H9 (cell line): ENCODE measurements around the gene EPS8L3. TPM values are rescaled to one million over a fixed set of nuclear protein-coding genes. Genes with fewer than 3 reads are reported as not detected.

Experiments
- DNase-seq: peaks from one replicate; pipeline ENCODE4 v3.0.0-alpha.2; 2017
- H2AFZ ChIP-seq: one replicate; pipeline ENCODE4 v1.6.1; 2013; ENCODE audit warnings: mild to moderate bottlenecking, low read length, control low read depth, moderate library complexity
- H2AK5ac ChIP-seq: 2 replicates; pipeline ENCODE4 v1.6.1; 2013; ENCODE audit warnings: low read length, control low read depth, mixed read lengths; ENCODE audit not compliant: insufficient read length
- H2BK120ac ChIP-seq: one replicate; pipeline ENCODE4 v1.6.1; 2013; ENCODE audit warnings: low read depth, mild to moderate bottlenecking, low read length, control low read depth, inconsistent platforms; ENCODE audit not compliant: poor library complexity, severe bottlenecking
- H2BK12ac ChIP-seq: 2 replicates; pipeline ENCODE4 v1.6.1; 2013; ENCODE audit warnings: low read length, control low read depth, mixed read lengths, low read depth; ENCODE audit not compliant: insufficient read length
- H2BK15ac ChIP-seq: 2 replicates; pipeline ENCODE4 v1.6.1; 2013; ENCODE audit warnings: low read depth, low read length, control low read depth
- H2BK20ac ChIP-seq: one replicate; pipeline ENCODE4 v1.6.1; 2013; ENCODE audit warnings: low read depth, mild to moderate bottlenecking, low read length, control low read depth, inconsistent platforms; ENCODE audit not compliant: poor library complexity, severe bottlenecking
- H2BK5ac ChIP-seq: 2 replicates; pipeline ENCODE4 v1.6.1; 2013; ENCODE audit warnings: low read length, control low read depth, mixed read lengths; ENCODE audit not compliant: insufficient read length
- H3K14ac ChIP-seq: 2 replicates; pipeline ENCODE4 v1.6.1; 2013; ENCODE audit warnings: low read length, control low read depth; ENCODE audit not compliant: insufficient read depth
- H3K18ac ChIP-seq: 2 replicates; pipeline ENCODE4 v1.6.1; 2013; ENCODE audit warnings: low read depth, mild to moderate bottlenecking, mixed read lengths, low read length, control low read depth; ENCODE audit not compliant: insufficient read length
- H3K23ac ChIP-seq: 2 replicates; pipeline ENCODE4 v1.6.1; 2013; ENCODE audit warnings: low read length, control low read depth, mixed read lengths, low read depth; ENCODE audit not compliant: insufficient read length
- H3K23me2 ChIP-seq: 2 replicates; pipeline ENCODE4 v1.6.1; 2013; ENCODE audit warnings: low read depth, mild to moderate bottlenecking, mixed read lengths, low read length, control low read depth; ENCODE audit not compliant: insufficient read length, poor library complexity, severe bottlenecking
- H3K27ac ChIP-seq: 2 replicates; pipeline ENCODE4 v1.5.1; 2013; ENCODE audit warnings: low read length, control low read depth, mixed read lengths, low read depth; ENCODE audit not compliant: insufficient read length
- H3K27me3 ChIP-seq: 2 replicates; pipeline ENCODE4 v1.6.1; 2013; ENCODE audit warnings: low read length, control low read depth, inconsistent platforms; ENCODE audit not compliant: insufficient read depth
- H3K4ac ChIP-seq: 2 replicates; pipeline ENCODE4 v1.6.1; 2013; ENCODE audit warnings: low read depth, mild to moderate bottlenecking, control low read depth, inconsistent platforms, low read length, moderate library complexity
- H3K4me1 ChIP-seq: 2 replicates; pipeline ENCODE4 v1.6.1; 2013; ENCODE audit warnings: low read length, control low read depth, inconsistent platforms; ENCODE audit not compliant: insufficient read depth
- H3K4me2 ChIP-seq: 2 replicates; pipeline ENCODE4 v1.6.1; 2013; ENCODE audit warnings: low read length, control low read depth, mixed read lengths; ENCODE audit not compliant: insufficient read length, insufficient read depth
- H3K56ac ChIP-seq: 2 replicates; pipeline ENCODE4 v1.6.1; 2013; ENCODE audit warnings: low read depth, mild to moderate bottlenecking, mixed read lengths, low read length, control low read depth; ENCODE audit not compliant: insufficient read length
- H3K79me1 ChIP-seq: 2 replicates; pipeline ENCODE4 v1.6.1; 2013; ENCODE audit warnings: low read depth, mild to moderate bottlenecking, moderate library complexity, low read length, control low read depth, inconsistent platforms; ENCODE audit not compliant: insufficient read depth, poor library complexity, severe bottlenecking
- H3K79me2 ChIP-seq: 2 replicates; pipeline ENCODE4 v1.6.1; 2013; ENCODE audit warnings: low read length, control low read depth, inconsistent platforms; ENCODE audit not compliant: insufficient read depth
- H3K9ac ChIP-seq: 2 replicates; pipeline ENCODE4 v1.6.1; 2013; ENCODE audit warnings: low read length, control low read depth, mixed read lengths; ENCODE audit not compliant: insufficient read length; ENCODE audit errors: extremely low read depth
- H3K9me3 ChIP-seq: one replicate; pipeline ENCODE4 v1.6.1; 2013; ENCODE audit warnings: low read depth, low read length, inconsistent platforms; ENCODE audit not compliant: control insufficient read depth
- H3T11ph ChIP-seq: one replicate; pipeline ENCODE4 v1.6.1; 2013; ENCODE audit warnings: mild to moderate bottlenecking, low read length, control low read depth, inconsistent platforms
- H4K20me1 ChIP-seq: one replicate; pipeline ENCODE4 v1.6.1; 2013; ENCODE audit not compliant: control insufficient read depth, insufficient read length, insufficient read depth
- H4K5ac ChIP-seq: 2 replicates; pipeline ENCODE4 v1.6.1; 2013; ENCODE audit warnings: low read depth, mild to moderate bottlenecking, mixed read lengths, low read length, control low read depth; ENCODE audit not compliant: insufficient read length
- H4K8ac ChIP-seq: replicated peaks from 2 replicates; pipeline ENCODE4 v1.6.1; 2013; ENCODE audit warnings: low read length, control low read depth, mixed read lengths, low read depth; ENCODE audit not compliant: insufficient read length
- H4K91ac ChIP-seq: 2 replicates; pipeline ENCODE4 v1.6.1; 2013; ENCODE audit warnings: low read depth, mild to moderate bottlenecking, moderate library complexity, mixed read lengths, low read length, control low read depth; ENCODE audit not compliant: insufficient read length
- H3K27ac Mint-ChIP-seq, 3 experiments: 2 replicates in 2 of 3; 3 replicates in 1 of 3; pipeline ENCODE4 v1.8.0; 2020 to 2021; ENCODE audit warnings: mixed read lengths in 3 of 3, mild to moderate bottlenecking in 1 of 3, moderate library complexity in 1 of 3
- H3K27me3 Mint-ChIP-seq: 2 replicates; pipeline ENCODE4 v1.8.0; 2021; ENCODE audit warnings: low read depth, mild to moderate bottlenecking, moderate library complexity, mixed read lengths
- H3K36me3 Mint-ChIP-seq, 3 experiments: 2 replicates in 2 of 3; 3 replicates in 1 of 3; pipeline ENCODE4 v1.8.0; 2020 to 2021; ENCODE audit warnings: low read depth in 3 of 3, mixed read lengths in 3 of 3; ENCODE audit not compliant: insufficient read depth in 1 of 3
- H3K4me1 Mint-ChIP-seq, 2 experiments: 2 replicates each; pipeline ENCODE4 v1.8.0; 2020; ENCODE audit warnings: mixed read lengths in 2 of 2
- H3K4me3 Mint-ChIP-seq, 2 experiments: 2 replicates in 1 of 2; 3 replicates in 1 of 2; pipeline ENCODE4 v1.8.0; 2020 to 2021; ENCODE audit warnings: mild to moderate bottlenecking in 2 of 2, mixed read lengths in 2 of 2, moderate library complexity in 1 of 2
- H3K9me3 Mint-ChIP-seq, 2 experiments: 2 replicates in 1 of 2; 3 replicates in 1 of 2; pipeline ENCODE4 v1.8.0; 2020; ENCODE audit warnings: mild to moderate bottlenecking in 2 of 2, mixed read lengths in 2 of 2, moderate library complexity in 1 of 2
- WGBS: extraction: QIAGEN DNeasy Blood & Tissue Kit; methylation state at CpG from one replicate; pipeline ENCODE4 v1.1.7; 2013; ENCODE audit warnings: missing lambda C conversion rate, low lambda C conversion rate, mixed read lengths; ENCODE audit not compliant: insufficient read length; ENCODE audit errors: extremely low coverage; 5-methylcytosine and 5-hydroxymethylcytosine counted together
- total RNA-seq: library from RNA; stranded (reverse); gene quantifications from 2 replicates; pipeline ENCODE4 v1.2.1, GENCODE V29; 2021
- TF ChIP-seq, protein P1 (sequence below): fragments of 200-600 bp; sonication (generic); conservative IDR thresholded peaks from 3 replicates; pipeline ENCODE4 v1.8.0; 2021; ENCODE audit warnings: antibody characterized with exemption, mild to moderate bottlenecking

The EPS8L3 gene
- total RNA-seq, 1 experiment from 2014 or later = not detected

DNA sequence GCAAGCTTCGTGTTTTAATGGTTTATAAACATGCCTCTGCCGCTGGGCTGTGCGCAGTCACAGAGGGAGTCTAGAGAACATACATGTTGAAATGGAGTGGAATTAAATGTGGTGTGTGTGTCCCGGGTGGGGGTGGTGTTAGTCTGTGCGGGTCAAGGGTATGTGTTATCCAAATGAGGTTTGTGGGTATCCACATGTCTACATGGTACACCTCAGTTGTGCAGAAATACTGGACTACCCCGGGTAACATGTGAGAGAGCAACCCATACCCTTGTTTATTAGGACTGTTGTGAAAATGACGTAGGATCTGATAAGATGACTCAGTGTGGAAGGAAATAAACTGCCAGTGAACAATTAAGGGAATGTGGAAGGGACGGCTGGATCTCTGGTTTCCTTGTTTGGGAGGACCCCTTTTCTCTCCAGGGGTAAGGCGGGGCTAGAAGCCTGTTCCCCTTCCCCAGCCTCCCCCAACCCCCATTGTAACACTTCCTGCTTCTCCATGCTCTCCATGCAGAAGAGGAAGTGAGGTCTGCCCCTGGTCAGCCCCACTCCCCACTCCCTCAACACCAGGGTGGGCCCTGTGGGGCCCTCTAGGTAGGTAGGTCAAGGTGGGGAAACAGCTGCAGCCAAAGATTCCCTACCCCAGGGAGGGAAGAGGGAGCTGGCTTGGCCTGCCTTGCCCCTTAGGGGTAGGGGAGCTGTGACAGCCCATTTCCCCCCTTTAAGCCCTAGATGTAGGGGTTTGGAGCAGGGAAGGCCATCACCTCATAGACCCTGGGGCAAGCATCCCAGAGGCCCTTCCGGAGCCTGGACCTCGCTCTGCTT, 690 bp downstream of the EPS8L3 start:
- H4K20me1 ChIP-seq = no peaks in the 10 kb centered on the region
- H3K27me3 ChIP-seq = no peaks in the 10 kb centered on the region
- H3K27ac ChIP-seq = no peak overlapping the region
- no peak overlapping the region for H2AK5ac ChIP-seq
- no peaks in the 10 kb centered on the region for H3K79me1 ChIP-seq
- H4K8ac ChIP-seq = no peak overlapping the region
- H2BK120ac ChIP-seq = no peak overlapping the region
- H3K9me3 ChIP-seq = no peaks in the 10 kb centered on the region
- no peak overlapping the region for H4K91ac ChIP-seq
- H3K18ac ChIP-seq = no peak overlapping the region
- no peak overlapping the region for H4K5ac ChIP-seq
- no peak overlapping the region for H3K23ac ChIP-seq
- no peak overlapping the region for H2BK15ac ChIP-seq
- H2BK12ac ChIP-seq = no peak overlapping the region
- no peaks in the 10 kb centered on the region for H3K36me3 Mint-ChIP-seq
- no peaks in the 10 kb centered on the region for H3K23me2 ChIP-seq
- H3K9me3 Mint-ChIP-seq = no peaks in the 10 kb centered on the region
- no peaks in the 10 kb centered on the region for H3K79me2 ChIP-seq
- no CpG with 5 or more reads among the region's 11 CpGs for WGBS
- H3K14ac ChIP-seq = no peak overlapping the region
- peaks cover 4 to 5% of the 10 kb centered on the region in 2 experiments; a peak in 2 of 4 replicates for H3K4me1 Mint-ChIP-seq
- peaks cover 2% of the 10 kb centered on the region; the same call in 1 of the 2 replicates for H3K27me3 Mint-ChIP-seq
- no peak overlapping the region for H2AFZ ChIP-seq
- TF ChIP-seq, protein P1, sequence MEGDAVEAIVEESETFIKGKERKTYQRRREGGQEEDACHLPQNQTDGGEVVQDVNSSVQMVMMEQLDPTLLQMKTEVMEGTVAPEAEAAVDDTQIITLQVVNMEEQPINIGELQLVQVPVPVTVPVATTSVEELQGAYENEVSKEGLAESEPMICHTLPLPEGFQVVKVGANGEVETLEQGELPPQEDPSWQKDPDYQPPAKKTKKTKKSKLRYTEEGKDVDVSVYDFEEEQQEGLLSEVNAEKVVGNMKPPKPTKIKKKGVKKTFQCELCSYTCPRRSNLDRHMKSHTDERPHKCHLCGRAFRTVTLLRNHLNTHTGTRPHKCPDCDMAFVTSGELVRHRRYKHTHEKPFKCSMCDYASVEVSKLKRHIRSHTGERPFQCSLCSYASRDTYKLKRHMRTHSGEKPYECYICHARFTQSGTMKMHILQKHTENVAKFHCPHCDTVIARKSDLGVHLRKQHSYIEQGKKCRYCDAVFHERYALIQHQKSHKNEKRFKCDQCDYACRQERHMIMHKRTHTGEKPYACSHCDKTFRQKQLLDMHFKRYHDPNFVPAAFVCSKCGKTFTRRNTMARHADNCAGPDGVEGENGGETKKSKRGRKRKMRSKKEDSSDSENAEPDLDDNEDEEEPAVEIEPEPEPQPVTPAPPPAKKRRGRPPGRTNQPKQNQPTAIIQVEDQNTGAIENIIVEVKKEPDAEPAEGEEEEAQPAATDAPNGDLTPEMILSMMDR = no peak
- no peak overlapping the region for H3K9ac ChIP-seq
- no peaks in the 10 kb centered on the region for H3K4me1 ChIP-seq
- DNase-seq = no peak
- no peak overlapping the region for H3K4me2 ChIP-seq
- H2BK5ac ChIP-seq = no peak overlapping the region
- no peak overlapping the region for H3K27ac Mint-ChIP-seq
- H3K4ac ChIP-seq = no peak overlapping the region
- H3T11ph ChIP-seq = no peak overlapping the region
- no peak overlapping the region for H3K4me3 Mint-ChIP-seq
- no peak overlapping the region for H2BK20ac ChIP-seq
- H3K56ac ChIP-seq = no peak overlapping the region
